Right ventricle myocardium inferior (tissue), 1 donor: Measurements from ENCODE around the gene ZBED2. TPM values are rescaled to one million over a fixed set of nuclear protein-coding genes. Genes with fewer than 3 reads are reported as not detected.

Experiments used
- ATAC-seq: fragments of 200-7000 bp; cut with Tn5 transposase; one replicate; pipeline ENCODE4 v1.9.1; 2020; ENCODE audit warnings: mild to moderate bottlenecking, moderate library complexity
- DNase-seq: peaks from one replicate; pipeline ENCODE4 v3.0.0; 2021; ENCODE audit errors: missing footprints
- intact Hi-C: fragments of 100-400 bp; cut with DNase I; formaldehyde crosslinking; loops from one replicate; pipeline ENCODE4 v1.11.0; 2022
- total RNA-seq: library from RNA; stranded (reverse); fragmentation: NEBNext Ultra II Directional; extraction: Animal tissue kit (Norgen Biotek cat#: 25700); gene quantifications from one replicate; pipeline ENCODE4 v1.2.1, GENCODE V29; 2021
- donor health status: DM: no; HTN: yes; CAD: no; lungs with severe emphysema.

The ZBED2 gene
- total RNA-seq, 1 donor from 2014 or later = not detected

DNA sequence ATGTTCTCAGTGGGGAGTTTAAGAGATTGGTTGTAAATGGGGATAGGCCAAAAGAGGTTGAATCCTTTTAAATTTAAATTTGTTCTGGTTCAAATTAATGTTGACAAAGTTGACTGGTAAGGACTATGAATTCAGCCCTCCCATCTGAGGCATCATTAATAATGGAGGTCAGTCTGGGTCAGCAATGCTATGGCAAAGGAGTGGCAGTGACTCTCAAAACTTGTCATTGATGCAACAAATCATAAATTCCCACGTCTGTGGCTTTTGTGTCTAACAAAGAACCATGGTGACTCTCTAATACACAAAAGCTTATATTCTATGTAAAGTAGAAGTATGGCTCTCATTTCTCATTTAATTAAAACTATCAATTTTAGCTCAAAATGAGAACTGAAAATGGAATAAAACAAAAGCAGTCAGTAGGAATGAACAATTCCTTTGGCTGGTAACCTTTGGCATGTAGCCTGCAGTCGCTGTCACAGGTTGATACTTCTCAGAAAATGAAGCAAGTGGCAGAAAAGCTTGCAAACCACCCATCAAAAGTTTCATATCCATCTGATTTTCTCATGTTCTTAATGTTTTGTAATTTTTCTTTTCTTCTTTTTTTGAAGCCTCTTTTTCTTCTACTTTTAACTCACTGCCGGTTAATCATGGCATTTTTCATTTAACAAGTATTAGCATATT, 12.2 kb upstream of the ZBED2 start:
- DNase-seq (no peak), ATAC-seq (no peak)
- intact Hi-C loops = no loop called here

DNA sequence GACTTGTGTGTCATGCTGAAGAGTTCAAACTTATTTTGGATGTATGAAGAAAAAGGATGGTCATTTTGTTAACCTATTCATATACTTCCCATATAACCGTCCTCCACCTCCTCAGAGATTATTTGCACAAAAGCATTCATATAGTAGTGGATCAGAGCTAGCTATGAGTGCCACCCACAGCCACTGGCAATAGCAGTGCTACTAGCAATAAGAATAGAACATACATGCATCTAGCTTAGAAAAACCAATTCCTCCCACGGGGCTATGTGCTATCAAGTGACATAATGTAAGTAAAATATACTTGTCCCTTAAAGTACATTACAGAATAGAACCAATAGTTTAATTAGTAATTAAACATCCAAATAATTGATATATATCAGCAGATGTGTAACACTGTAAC, 10.3 kb upstream of the ZBED2 start:
- intact Hi-C loops = no loop called here

DNA sequence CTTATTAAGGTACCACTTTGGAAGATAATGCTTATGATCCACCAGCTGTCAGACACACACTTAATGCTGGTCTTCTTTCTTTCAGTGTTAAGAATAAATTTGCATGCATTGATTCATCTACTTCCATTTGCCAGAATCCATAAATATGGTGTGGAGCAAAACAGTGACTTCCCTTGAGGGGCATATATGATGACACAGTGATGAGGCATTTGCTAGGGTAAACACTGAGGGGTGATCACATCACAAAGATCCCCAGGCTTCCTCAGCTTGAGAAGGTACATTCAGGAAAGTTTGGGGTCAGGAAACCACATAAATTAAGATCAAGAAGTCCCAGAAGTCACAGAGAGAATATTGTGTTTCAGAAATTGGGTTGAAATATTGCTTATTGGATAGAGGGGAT, 9.9 kb upstream of the ZBED2 start:
- ATAC-seq (no peak), DNase-seq (no peak)
- intact Hi-C loops = no loop called here

More for the DNA sequence above, 10.3 kb upstream of the ZBED2 start:
- DNase-seq = no peak
- no peak for ATAC-seq

DNA sequence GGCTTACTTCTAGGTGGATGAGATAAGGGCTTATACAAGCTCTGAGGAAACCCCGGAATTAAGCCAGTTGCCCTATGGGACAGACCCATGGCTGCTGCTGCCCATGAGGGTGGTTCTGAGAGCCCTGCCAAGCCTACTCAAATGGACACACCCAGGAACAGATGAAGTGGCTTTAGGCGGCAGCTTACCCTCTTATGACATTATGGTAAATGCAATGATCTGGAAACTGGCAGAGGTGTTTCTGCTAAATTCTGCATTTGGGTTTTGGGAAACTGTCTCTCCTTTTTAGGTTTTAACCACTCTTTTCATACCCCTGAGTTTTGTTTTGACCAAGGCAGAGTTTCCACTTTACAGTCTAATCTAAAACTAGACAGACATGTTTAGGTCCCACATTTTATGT, 9.0 kb upstream of the ZBED2 start:
- intact Hi-C loops = no loop called here
- ATAC-seq (no peak), DNase-seq (no peak)

DNA sequence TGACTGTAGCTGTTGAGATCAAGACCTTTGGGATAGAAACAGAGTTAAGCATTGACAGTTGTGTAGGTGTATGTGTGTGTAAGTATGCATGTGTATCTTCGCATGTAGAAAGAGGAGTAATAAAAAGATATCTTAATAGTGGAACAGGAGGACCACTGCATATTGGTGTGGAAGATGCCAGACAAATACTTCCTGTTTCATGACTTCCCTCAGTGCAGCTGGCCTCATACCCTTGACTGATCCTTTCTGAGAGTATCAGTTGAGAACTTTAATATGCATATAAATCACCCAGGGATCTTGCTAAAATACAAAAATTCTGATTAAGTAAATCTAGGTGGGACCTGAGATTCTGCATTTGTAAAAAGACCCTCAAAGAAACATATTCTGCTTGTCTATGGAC, 8.5 kb upstream of the ZBED2 start:
- intact Hi-C loops = no loop called here
- ATAC-seq (no peak), DNase-seq (no peak)

- intact Hi-C loops = no loop called here
- DNase-seq (no peak), ATAC-seq (no peak)
These were observed 6.7 kb upstream of the ZBED2 start for GRCh38 chr3:111601810-111602209.

DNA sequence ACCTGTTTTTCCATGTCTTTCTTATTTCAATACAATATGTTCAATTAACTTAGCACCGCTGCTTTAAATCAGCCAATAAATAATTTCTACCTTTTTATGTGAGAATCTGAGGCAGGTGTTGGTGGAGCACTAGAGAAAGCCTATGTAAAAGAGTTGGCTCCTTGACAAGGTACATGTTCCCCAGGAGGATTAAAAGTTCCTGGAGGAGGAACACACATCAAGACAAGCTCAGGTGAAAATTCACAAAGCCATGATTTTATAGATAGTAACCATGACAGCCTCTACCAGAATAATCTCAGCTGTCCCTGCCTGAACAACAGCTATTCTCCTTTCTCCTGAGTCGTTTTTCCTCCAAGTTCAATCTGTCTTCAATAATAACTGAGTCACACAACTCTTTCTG, 3.4 kb upstream of the ZBED2 start:
- no peak for ATAC-seq
- DNase-seq = no peak
- intact Hi-C loops = no loop called here

- intact Hi-C loops = no loop called here
- no peak for DNase-seq
- no peak for ATAC-seq
These were observed 3.0 kb upstream of the ZBED2 start for GRCh38 chr3:111598139-111598538.

- intact Hi-C loops = no loop called here
- no peak for ATAC-seq
These were observed 1.2 kb upstream of the ZBED2 start for GRCh38 chr3:111596328-111596727.

GRCh38 chr3:111594781-111595180, 365 bp downstream of the ZBED2 start:
- no peak for ATAC-seq
- DNase-seq = no peak

More at GRCh38 chr3:111596328-111596727, 1.2 kb upstream of the ZBED2 start:
- DNase-seq = no peak

GRCh38 chr3:111594205-111594604, 941 bp downstream of the ZBED2 start:
- intact Hi-C loops = no loop called here
- no peak for DNase-seq
- ATAC-seq = no peak

More at GRCh38 chr3:111594781-111595180, 365 bp downstream of the ZBED2 start:
- intact Hi-C loops = no loop called here

GRCh38 chr3:111593666-111594065, 1.5 kb downstream of the ZBED2 start:
- intact Hi-C loops = no loop called here
- DNase-seq (no peak), ATAC-seq (no peak)

- intact Hi-C loops = no loop called here
- DNase-seq (no peak), ATAC-seq (no peak)
These were observed 2.2 kb downstream of the ZBED2 start for GRCh38 chr3:111592936-111593335.

DNA sequence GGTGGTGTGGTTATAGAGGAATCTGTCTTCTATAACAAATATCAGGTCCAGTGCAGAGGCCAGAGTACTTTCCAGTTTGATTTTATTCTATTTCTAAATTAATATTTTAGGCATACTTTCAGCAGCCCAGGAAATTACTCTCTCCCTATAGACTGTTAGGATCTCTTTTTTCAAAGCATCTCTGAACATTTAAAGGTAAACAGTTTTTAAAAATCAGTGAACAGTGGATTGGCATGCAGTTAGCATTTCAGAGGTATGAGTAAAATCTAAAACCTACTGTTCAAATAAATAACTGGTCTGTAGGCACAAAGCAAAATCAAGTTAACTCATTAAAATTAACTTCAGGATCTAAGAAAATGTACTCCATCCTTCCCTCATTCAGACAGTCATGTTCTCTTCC, 3.0 kb downstream of the ZBED2 start:
- no peak for ATAC-seq
- no peak for DNase-seq
- intact Hi-C loops = no loop called here

- ATAC-seq (no peak), DNase-seq (no peak)
- intact Hi-C loops = no loop called here
These were observed 3.6 kb downstream of the ZBED2 start for GRCh38 chr3:111591555-111591954.

DNA sequence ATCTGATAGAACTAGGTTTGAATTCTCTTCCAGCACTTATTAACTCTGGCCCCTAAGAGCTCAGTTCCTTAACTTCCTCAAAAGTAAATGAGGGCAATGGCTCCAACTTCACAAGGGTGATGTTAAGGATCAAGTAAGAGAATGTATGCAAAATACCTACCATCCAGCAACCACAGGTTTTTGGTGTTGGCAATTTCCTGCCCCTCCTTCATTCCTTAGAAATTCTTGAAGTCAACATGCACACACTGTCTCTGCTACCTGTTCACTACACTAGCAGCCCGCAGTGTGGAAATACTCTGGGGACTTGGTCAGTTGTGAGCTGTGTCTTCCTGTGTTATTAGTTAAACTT, 5.0 kb downstream of the ZBED2 start:
- DNase-seq = no peak
- intact Hi-C loops = no loop called here
- ATAC-seq = no peak

- ATAC-seq (no peak), DNase-seq (no peak)
- intact Hi-C loops = no loop called here
These were observed 5.6 kb downstream of the ZBED2 start for GRCh38 chr3:111589303-111590142.

- DNase-seq = no peak
- no peak for ATAC-seq
- intact Hi-C loops = no loop called here
These were observed 6.6 kb downstream of the ZBED2 start for GRCh38 chr3:111588527-111588926.

GRCh38 chr3:111585217-111585616, 9.9 kb downstream of the ZBED2 start:
- no peak for DNase-seq
- no peak for ATAC-seq
- intact Hi-C loops = no loop called here

- DNase-seq (no peak), ATAC-seq (no peak)
- intact Hi-C loops = no loop called here
These were observed 10.4 kb downstream of the ZBED2 start for GRCh38 chr3:111584744-111585143.

DNA sequence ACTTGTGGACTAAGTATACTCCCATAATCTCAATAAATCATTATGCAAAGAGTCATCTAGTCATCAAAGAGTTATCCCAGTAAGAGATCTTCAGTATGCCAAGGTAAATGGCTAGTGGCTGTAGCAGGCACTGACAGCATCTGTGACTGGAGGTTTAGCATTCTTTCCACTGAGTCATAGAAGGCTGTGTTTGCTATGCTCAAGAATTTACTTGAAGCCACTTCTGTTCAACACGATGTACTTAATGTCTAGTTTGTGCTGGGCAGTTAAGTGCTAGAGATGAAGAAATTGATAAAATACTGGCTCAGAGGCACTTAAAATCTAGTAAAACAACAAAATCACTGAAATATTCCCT, 13.0 kb downstream of the ZBED2 start:
- ATAC-seq (no peak), DNase-seq (no peak)
- intact Hi-C loops = no loop called here
